Measurements from ENCODE around the gene PBXIP1. TPM values are rescaled to one million over a fixed set of nuclear protein-coding genes. Genes with fewer than 3 reads are reported as not detected.

Gene PBXIP1
- total and polyA plus RNA-seq, 10 of the 15 experiments (the other 5 are each of a cell fraction or from before 2014, with no cell fraction given), result 0.63 to 25.6 (median 15.4) TPM

DNA sequence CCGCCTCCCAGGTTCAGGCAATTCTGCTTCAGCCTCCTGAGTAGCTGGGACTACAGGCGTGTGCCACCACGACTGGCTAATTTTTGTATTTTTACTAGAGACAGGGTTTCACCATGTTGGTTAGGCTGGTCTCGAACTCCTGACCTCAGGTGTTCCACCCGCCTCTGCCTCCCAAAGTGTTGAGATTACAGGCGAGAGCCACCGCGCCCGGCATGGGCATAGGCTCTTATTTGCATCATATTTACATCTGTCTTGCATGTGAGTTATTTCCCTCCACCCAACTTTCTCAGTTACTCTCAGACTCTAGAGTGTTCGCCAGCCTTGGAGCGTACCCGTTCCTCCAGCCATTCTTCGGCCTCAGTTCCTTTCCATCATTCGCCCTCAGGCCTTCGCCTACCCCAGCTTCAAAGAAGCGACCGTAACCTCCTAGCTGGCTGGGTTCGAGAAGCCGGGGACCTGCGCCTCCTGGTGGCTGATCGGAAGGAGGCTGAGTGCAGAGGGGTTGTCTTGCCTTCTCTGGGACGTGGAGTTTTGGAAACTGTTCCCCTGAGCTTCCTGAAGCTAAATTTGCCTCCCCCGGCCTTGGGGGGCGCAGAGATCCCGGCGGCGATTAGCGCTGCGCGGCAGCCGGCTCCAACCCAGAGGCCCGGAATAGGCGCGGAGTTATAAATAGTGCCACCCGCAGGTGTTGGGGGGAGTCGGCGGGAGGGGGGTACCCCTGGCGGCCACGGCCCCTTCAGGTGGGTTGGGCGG is 43.1 kb upstream of the PBXIP1 start (continued):
- TF ChIP-seq SIN3A (IDR thresholded peaks at IDR 0.05; ENCODE audit: low read depth, low read length), result no peak
- peak; percentile 52; the same call in 1 of the 2 replicates for TF ChIP-seq LARP7 (IDR thresholded peaks at IDR 0.05)
- TF ChIP-seq, protein P1, sequence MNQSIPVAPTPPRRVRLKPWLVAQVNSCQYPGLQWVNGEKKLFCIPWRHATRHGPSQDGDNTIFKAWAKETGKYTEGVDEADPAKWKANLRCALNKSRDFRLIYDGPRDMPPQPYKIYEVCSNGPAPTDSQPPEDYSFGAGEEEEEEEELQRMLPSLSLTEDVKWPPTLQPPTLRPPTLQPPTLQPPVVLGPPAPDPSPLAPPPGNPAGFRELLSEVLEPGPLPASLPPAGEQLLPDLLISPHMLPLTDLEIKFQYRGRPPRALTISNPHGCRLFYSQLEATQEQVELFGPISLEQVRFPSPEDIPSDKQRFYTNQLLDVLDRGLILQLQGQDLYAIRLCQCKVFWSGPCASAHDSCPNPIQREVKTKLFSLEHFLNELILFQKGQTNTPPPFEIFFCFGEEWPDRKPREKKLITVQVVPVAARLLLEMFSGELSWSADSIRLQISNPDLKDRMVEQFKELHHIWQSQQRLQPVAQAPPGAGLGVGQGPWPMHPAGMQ (IDR thresholded peaks at IDR 0.05; ENCODE audit: borderline replicate concordance), result no peak
- TF ChIP-seq BACH1 (IDR thresholded peaks at IDR 0.05; ENCODE audit: borderline replicate concordance), result peak; percentile 29; the same call in 1 of the 2 replicates
- TF ChIP-seq HCFC1 (IDR thresholded peaks at IDR 0.05; ENCODE audit: low read length), result peak; percentile 15; the same call in 1 of the 2 replicates
- TF ChIP-seq, protein P2, sequence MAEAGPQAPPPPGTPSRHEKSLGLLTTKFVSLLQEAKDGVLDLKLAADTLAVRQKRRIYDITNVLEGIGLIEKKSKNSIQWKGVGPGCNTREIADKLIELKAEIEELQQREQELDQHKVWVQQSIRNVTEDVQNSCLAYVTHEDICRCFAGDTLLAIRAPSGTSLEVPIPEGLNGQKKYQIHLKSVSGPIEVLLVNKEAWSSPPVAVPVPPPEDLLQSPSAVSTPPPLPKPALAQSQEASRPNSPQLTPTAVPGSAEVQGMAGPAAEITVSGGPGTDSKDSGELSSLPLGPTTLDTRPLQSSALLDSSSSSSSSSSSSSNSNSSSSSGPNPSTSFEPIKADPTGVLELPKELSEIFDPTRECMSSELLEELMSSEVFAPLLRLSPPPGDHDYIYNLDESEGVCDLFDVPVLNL (IDR thresholded peaks at IDR 0.05; ENCODE audit: low read depth, low read length), result no peak
- no peak; the same call in 1 of the 2 replicates for TF ChIP-seq CREM (IDR thresholded peaks at IDR 0.05; ENCODE audit: low read depth)
- TF ChIP-seq SP1 (IDR thresholded peaks at IDR 0.05; ENCODE audit: low read depth, low read length), result no peak
- no peak for TF ChIP-seq CEBPB (IDR thresholded peaks at IDR 0.05; ENCODE audit: borderline replicate concordance in 1 of 2, low read depth in 2 of 2, low read length in 2 of 2)
- TF ChIP-seq NFYA (IDR thresholded peaks at IDR 0.05; ENCODE audit: borderline replicate concordance, low read depth, low read length), result no peak
- no peak for TF ChIP-seq EGR1 (IDR thresholded peaks at IDR 0.05; ENCODE audit: borderline replicate concordance in 1 of 2, low read depth in 2 of 2, low read length in 2 of 2)
- TF ChIP-seq NFIC (IDR thresholded peaks at IDR 0.05; ENCODE audit: low read depth, low read length), result no peak
- no peak for TF ChIP-seq NR2C2 (IDR thresholded peaks at IDR 0.05; ENCODE audit: borderline replicate concordance, control insufficient read depth, insufficient read length, low read depth)
- no peak for TF ChIP-seq SREBF1 (IDR thresholded peaks at IDR 0.05; ENCODE audit: low read length)
- TF ChIP-seq RFX5 (IDR thresholded peaks at IDR 0.05; ENCODE audit: low read depth, low read length), result no peak
- no peak; the same call in 1 of the 2 replicates for TF ChIP-seq RELB (IDR thresholded peaks at IDR 0.05; ENCODE audit: low read depth)
- no peak for TF ChIP-seq HSF1 (IDR thresholded peaks at IDR 0.05; ENCODE audit: low read depth, low read length)
- no peak; the same call in 1 of the 2 replicates for TF ChIP-seq SMAD5 (IDR thresholded peaks at IDR 0.05; ENCODE audit: low read depth)
- no peak for TF ChIP-seq FOXK2 (IDR thresholded peaks at IDR 0.05)
- TF ChIP-seq RELA (IDR thresholded peaks at IDR 0.05; ENCODE audit: borderline replicate concordance, partially characterized antibody), result no peak
- TF ChIP-seq, protein P3, sequence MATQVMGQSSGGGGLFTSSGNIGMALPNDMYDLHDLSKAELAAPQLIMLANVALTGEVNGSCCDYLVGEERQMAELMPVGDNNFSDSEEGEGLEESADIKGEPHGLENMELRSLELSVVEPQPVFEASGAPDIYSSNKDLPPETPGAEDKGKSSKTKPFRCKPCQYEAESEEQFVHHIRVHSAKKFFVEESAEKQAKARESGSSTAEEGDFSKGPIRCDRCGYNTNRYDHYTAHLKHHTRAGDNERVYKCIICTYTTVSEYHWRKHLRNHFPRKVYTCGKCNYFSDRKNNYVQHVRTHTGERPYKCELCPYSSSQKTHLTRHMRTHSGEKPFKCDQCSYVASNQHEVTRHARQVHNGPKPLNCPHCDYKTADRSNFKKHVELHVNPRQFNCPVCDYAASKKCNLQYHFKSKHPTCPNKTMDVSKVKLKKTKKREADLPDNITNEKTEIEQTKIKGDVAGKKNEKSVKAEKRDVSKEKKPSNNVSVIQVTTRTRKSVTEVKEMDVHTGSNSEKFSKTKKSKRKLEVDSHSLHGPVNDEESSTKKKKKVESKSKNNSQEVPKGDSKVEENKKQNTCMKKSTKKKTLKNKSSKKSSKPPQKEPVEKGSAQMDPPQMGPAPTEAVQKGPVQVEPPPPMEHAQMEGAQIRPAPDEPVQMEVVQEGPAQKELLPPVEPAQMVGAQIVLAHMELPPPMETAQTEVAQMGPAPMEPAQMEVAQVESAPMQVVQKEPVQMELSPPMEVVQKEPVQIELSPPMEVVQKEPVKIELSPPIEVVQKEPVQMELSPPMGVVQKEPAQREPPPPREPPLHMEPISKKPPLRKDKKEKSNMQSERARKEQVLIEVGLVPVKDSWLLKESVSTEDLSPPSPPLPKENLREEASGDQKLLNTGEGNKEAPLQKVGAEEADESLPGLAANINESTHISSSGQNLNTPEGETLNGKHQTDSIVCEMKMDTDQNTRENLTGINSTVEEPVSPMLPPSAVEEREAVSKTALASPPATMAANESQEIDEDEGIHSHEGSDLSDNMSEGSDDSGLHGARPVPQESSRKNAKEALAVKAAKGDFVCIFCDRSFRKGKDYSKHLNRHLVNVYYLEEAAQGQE (IDR thresholded peaks at IDR 0.05; ENCODE audit: low read depth, low read length), result no peak
